GM21786 (cell line): ENCODE data around the gene MANBA.
"Not testable (repeated sequence)": the region's sequence is repeated elsewhere in the genome, so short reads cannot be mapped to it uniquely, and the experiment has no call there.

ENCODE experiments used
- ATAC-seq: cut with Tn5 transposase; IDR thresholded peaks from one replicate; pipeline ENCODE4 v1.9.1; 2021; ENCODE audit not compliant: unreplicated experiment

The MANBA gene

DNA sequence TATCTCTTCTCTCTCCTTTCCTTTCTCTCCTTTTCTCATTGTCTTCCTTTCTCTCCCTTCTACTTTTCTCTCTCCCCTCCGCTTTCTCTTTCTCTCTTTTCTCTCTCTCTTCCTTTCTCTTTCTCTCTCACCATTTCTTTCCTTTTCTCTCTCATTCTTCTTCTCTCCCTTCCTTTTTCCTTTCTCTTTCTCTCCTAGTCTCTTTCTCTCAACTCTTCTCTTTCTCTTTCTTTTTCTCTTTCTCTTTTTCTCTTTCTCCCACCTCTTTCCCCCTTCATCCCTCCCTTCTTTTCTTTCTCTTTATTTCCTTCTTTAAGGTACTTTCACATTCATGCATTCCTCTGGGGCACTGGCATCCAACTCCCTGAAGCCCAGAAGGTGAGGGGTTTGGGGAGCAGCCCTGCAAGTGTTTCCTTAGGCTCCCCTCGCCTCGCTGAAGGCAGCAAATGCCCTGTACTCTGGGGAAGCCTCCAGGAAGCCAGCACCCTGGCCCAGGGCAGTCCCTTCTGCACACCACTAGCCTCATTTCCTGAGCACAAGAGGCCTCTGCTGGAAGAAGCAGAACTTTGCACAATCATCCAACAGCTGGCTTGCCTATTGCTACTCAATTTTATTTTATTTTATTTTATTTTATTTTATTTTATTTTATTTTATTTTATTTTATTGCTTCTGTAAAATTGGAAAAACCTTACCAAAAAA, 135.4 kb downstream of the MANBA start:
- peak; percentile 95 for ATAC-seq

- ATAC-seq, result no peak
Measured at GRCh38 chr4:102624505-102624904, 136.3 kb downstream of the MANBA start.

DNA sequence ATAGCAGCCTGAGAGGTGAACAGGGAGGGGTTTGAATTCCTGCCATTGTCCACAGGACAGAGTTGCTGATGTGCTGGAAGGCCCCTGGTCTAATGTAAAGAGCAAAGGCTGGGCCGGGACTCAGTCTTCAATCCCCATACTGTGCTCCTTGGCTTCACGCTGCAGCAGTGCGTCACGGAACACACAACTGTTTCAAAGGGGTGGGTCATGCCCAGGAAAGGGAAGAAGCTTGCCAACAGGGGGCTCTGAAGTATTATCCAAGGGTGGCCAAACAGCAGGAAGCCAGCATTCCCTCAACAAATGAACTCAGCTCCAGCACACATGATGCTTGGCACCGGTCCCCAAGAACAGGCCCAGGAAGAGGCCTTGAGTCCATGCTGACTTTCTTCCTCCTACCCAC, 137.1 kb downstream of the MANBA start:
- ATAC-seq, result no peak

GRCh38 chr4:102620697-102621497, 139.9 kb downstream of the MANBA start:
- ATAC-seq, result peak; percentile 51

DNA sequence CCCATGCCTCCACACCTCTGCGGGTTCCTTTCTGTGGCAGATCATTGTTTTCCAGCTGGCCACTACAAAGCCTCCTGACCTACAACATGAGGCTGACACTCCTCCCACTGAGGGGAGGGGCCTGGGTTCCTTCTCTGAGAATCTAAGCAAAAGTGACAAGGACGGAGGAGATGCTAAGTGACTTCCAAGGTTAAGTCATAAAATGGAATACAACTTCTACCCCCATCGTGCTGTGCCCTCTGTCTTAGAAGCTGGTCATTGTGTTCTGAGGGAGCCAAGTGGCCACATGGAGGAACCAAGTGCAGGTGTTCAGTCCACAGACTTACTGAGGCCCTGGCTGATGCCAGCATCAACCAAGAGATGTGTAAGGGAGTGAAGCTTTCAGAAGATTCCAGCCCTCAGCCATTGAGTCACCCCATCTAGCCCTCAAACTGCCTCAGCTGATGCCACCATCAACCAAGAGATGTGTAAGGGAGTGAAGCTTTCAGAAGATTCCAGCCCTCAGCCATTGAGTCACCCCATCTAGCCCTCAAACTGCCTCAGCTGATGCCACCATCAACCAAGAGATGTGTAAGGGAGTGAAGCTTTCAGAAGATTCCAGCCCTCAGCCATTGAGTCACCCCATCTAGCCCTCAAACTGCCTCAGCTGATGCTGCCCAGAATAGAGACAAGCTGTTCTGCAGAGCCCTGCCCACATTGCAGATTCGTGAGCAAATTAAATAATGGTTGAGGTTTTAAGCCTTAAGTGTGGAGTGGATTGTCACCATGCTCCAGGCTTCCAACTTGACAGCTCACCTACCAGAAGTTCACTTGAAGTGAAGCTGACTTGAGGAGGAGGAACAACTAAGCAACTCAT, 140.8 kb downstream of the MANBA start:
- peak; percentile 11 for ATAC-seq

GRCh38 chr4:102619021-102619420, 141.7 kb downstream of the MANBA start:
- ATAC-seq, result not testable (repeated sequence)

DNA sequence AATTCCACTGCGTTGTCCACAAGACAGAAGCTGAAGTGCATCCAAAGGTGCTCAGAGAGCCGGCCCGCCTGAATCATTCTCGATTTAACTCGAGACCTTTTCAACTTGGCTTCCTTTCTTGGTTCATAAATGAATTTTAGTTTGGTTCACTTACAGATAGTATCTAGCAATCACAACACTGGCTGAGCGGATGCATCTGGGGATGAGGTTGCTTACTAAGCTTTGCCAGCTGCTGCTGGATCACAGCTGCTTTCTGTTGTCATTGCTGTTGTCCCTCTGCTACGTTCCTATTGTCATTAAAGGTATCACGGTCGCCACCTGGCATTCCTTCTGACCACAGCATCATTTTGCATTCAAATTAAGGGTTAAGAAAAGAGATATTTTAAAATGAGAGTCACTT, 144.1 kb downstream of the MANBA start:
- ATAC-seq, result no peak

- ATAC-seq, result no peak
Measured at GRCh38 chr4:102614801-102615200, 146.0 kb downstream of the MANBA start.

DNA sequence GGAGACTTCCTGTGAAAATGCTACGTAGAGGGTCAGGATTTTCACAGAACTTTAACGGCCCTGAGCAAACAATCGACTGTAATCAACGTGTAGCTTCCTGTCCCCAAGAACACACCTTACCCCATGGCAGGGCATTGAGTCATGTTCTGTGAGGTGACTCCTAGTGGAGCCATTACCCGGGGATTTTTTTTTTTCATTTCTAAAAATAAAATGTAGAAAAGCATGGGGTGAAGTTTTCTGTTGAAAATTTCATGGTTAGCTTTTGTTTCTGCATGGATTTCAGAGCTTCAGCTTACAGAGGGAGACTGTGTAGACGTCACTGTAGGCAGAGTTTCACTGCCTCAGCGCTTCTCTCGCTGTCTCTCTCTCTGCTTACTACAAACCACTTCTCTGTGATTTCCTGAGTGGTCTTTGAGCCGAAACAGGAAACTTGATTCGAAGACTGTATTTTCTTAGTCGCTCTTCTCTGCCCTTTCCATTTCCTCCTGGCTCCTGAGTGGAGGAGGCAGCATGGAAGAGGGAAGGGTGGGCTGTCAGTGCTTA, 147.9 kb downstream of the MANBA start:
- ATAC-seq, result no peak

DNA sequence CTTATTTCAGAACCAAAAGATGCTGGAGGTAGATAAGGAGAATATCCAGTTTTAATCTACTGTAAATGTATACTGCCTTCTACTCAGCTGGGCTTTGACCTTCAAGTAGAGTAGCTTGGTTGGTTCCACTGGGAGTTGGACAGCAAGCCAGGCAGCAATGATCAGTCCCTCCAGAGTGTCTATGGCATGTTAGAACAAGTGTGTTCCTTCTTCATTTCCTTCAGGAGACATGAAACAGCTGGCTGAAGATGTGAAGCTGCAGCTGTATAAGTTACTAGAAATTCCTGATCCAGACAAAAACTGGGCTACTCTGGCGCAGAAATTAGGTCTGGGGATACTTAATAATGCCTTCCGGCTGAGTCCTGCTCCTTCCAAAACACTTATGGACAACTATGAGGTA, 148.6 kb downstream of the MANBA start:
- no peak for ATAC-seq

- ATAC-seq, result no peak
Measured at GRCh38 chr4:102610476-102610875, 150.3 kb downstream of the MANBA start.

- ATAC-seq, result no peak
Measured at GRCh38 chr4:102610007-102610406, 150.8 kb downstream of the MANBA start.

DNA sequence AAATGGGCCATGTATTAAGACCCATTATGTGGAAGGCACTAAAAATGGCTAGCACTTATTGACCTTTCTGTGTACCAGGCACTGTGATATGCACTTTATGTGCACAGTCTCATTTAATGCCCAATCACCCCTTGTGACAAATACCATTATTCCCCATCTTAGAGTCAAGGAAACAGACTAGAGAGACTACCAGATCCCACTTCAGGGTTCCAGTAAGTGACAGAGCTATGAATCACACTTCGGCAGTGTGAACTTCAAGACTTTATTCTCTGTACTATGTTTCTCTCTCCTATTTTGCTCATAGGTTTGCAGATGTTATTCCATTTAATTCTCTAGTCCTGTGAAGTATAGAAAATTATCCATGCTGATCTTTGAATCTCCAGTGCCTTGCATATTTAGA, 152.6 kb downstream of the MANBA start:
- no peak for ATAC-seq

GRCh38 chr4:102606846-102607450, 153.8 kb downstream of the MANBA start:
- ATAC-seq, result no peak

- no peak for ATAC-seq
Measured at GRCh38 chr4:102606261-102606660, 154.5 kb downstream of the MANBA start.

DNA sequence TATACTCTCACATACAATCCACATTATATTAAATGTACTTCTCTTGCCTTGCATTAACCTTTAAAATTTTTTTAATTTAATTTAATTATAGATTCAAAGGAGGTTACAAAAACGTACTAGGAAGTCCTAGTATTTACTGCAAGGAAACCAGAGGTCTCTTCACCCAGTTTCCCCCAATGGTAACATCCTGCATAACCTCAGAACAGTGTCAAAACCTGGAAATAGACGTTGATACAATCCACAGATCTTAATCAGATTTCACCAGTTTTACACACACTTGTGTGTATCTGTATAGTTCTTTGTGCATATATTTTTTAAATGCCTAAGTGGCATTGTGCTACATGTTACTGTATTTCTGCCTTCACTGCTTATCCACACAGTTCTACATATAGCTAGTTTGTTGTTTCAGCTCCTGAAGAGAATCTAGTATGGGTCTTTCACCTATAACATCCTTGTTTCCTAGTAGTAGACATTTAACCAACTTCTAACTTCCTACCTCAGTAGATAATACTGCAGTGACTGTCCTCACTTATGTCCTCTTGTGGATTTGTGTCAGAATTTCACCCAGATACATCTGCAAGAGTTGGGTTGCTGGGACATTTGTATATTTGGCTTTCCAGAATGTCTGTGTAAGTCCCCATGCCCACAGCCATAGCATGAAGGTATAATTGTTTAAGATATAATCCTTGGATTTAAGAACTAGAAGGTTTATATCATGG, 156.4 kb downstream of the MANBA start:
- ATAC-seq, result no peak

DNA sequence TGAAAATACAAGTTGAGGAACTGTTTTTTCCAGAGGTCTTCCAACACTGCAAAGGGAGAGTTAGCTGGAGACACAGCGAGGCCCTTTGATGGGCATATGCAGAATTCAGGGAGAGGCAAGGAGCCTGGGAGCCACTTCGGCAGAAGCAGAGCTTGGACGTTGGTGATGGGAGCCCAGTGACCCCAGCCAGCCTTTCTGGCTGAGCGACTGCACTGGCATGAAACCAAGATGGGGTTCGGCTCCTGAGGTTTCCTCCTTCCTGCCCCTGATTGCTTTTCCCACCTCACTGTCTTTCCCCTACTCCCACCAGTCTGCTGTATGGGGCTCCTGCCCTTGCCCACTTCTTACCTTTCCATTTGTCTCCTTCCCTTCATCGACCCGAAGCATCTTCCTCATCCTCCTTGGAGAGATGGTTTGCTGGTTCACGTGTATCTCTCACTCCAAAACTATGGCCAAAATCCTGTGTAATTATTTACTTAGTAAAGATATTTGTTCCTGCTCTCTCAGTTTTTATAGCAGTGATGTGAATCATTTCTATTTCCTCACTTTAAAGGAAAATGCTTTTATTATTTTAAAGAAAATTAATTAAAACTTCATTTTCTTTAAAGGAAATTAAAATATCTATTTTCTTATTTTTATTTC, 159.1 kb downstream of the MANBA start:
- ATAC-seq, result no peak

DNA sequence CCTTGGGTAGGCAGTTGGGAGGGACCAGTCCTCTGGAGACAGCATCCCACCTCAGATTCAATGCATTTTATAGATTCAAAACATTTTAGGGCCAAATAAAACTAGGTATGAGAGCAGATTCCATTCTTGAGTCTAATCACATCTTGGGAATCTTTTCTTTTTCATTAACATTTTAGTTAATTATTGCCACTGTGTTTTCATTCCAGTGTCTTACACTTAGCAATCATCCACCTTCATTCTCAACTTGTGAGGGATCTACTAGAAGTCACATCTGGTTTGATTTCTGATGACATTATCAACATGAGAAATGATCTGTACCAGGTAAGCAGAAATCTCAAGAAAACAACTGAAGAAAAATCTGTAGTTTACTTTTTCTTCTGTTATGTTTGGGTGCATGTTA, 160.1 kb downstream of the MANBA start:
- no peak for ATAC-seq

GRCh38 chr4:102599886-102600285, 160.9 kb downstream of the MANBA start:
- ATAC-seq, result no peak

- ATAC-seq, result peak; percentile 6
Measured at GRCh38 chr4:102599455-102599854, 161.3 kb downstream of the MANBA start.
